MCF 10A (cell line): ENCODE measurements around the gene PLAAT4. TPM values are rescaled to one million over a fixed set of nuclear protein-coding genes. Genes with fewer than 3 reads are reported as not detected.
A peak's percentile ranks its signal among the peaks of the same experiment; 100 is the strongest.

Experiments
- BruUV-seq: library from RNA; stranded (reverse); fragments of 400-500 nt; replicated peaks from 2 replicates; lab custom pipeline; 2021; lab: Mats Ljungman, UMichigan
- CTCF ChIA-PET: fragments of 300-600 bp; sonication (Branson Sonifier 250); formaldehyde crosslinking; extraction: SDS; loops from one replicate; lab custom pipeline; 2021; ENCODE audit warnings: antibody characterized with exemption, inconsistent platforms; lab: Yijun Ruan, JAX
- POLR2A ChIA-PET: fragments of 300-600, 350-650 bp; sonication (Branson Sonifier 250); formaldehyde crosslinking; extraction: SDS; loops from one replicate; lab custom pipeline; 2020; ENCODE audit warnings: antibody characterized with exemption, inconsistent platforms; lab: Yijun Ruan, JAX
- DNase-seq: peaks from one replicate; pipeline ENCODE4 v3.0.0-alpha.2; 2018; ENCODE audit not compliant: unreplicated experiment
- H3K27ac Mint-ChIP-seq: one replicate; pipeline ENCODE4 v1.8.0; 2022; ENCODE audit warnings: mild to moderate bottlenecking, low read depth, mixed read lengths; ENCODE audit not compliant: unreplicated experiment
- H3K27me3 Mint-ChIP-seq: one replicate; pipeline ENCODE4 v1.8.0; 2022; ENCODE audit warnings: mixed read lengths; ENCODE audit not compliant: insufficient read depth, unreplicated experiment
- H3K36me3 Mint-ChIP-seq: one replicate; pipeline ENCODE4 v1.8.0; 2022; ENCODE audit warnings: mild to moderate bottlenecking, moderate library complexity, mixed read lengths; ENCODE audit not compliant: insufficient read depth, unreplicated experiment
- H3K4me1 Mint-ChIP-seq: one replicate; pipeline ENCODE4 v1.8.0; 2022; ENCODE audit warnings: mixed read lengths; ENCODE audit not compliant: insufficient read depth, unreplicated experiment
- H3K4me3 Mint-ChIP-seq: one replicate; pipeline ENCODE4 v1.8.0; 2022; ENCODE audit warnings: mild to moderate bottlenecking, moderate library complexity, mixed read lengths; ENCODE audit not compliant: unreplicated experiment
- H3K9me3 Mint-ChIP-seq: one replicate; pipeline ENCODE4 v1.8.0; 2022; ENCODE audit warnings: mixed read lengths; ENCODE audit not compliant: unreplicated experiment
- CTCF ChIP-seq: fragments of 200-600 bp; IDR thresholded peaks from one replicate; pipeline ENCODE4 v1.8.0; 2022; ENCODE audit warnings: antibody characterized with exemption, mild to moderate bottlenecking; ENCODE audit not compliant: unreplicated experiment
- intact Hi-C: fragments of 100-400 bp; cut with micrococcal nuclease; formaldehyde crosslinking; loops from 2 replicates; pipeline ENCODE4 v1.14.1; 2022
- total RNA-seq: library from RNA; stranded (reverse); gene quantifications from 2 replicates; pipeline ENCODE4 v1.2.3, GENCODE V29; 2022

Gene PLAAT4
- total RNA-seq, 1 experiment from 2014 or later: 0.96 TPM

- H3K27me3 Mint-ChIP-seq: no peaks in the 10 kb centered on the region
- H3K4me1 Mint-ChIP-seq: peaks cover 36% of the 10 kb centered on the region
- TF ChIP-seq CTCF: no peak
- intact Hi-C loops: no loop called here
- peak overlapping the region; percentile 83 for H3K27ac Mint-ChIP-seq
- H3K4me3 Mint-ChIP-seq: peak overlapping the region; percentile 59
- BruUV-seq: no TSS peak
- ChIA-PET CTCF (interaction anchor here (0.6 to 2.1 kb wide), 6 partner anchors 22 to 324 kb away, joined by 3 to 5 read pairs (median 3); no protein-coding TSS in a partner anchor), POLR2A (interaction anchor here (0.9 to 1.3 kb wide), 2 partner anchors 13 to 58 kb away, joined by 3 read pairs; no protein-coding TSS in a partner anchor)
- no peaks in the 10 kb centered on the region for H3K9me3 Mint-ChIP-seq
- DNase-seq: peak; percentile 74
- H3K36me3 Mint-ChIP-seq: peaks cover 6% of the 10 kb centered on the region
Observed at GRCh38 chr11:63560506-63561180, 24.0 kb downstream of the PLAAT4 start.

- H3K4me3 Mint-ChIP-seq: no peak within 1 kb of the TSS
Observed at GRCh38 chr11:63563201-63564055, 26.8 kb downstream of the PLAAT4 start, which contains the start of gene PLAAT2. Gene PLAAT2 (minus strand): TSS chr11:63563379. CDS start chr11:63563324, 55 bp downstream.

GRCh38 chr11:63564056-63564774 lies 27.6 kb downstream of the PLAAT4 start:
- Mint-ChIP-seq H3K4me3 (peak overlapping the region; percentile 27), H3K9me3 (no peaks in the 10 kb centered on the region), H3K27me3 (no peaks in the 10 kb centered on the region), H3K27ac (peak overlapping the region; percentile 98), H3K4me1 (peaks cover 60% of the 10 kb centered on the region), H3K36me3 (peaks cover 6% of the 10 kb centered on the region)
- BruUV-seq: no TSS peak
- no peak for DNase-seq
- ChIA-PET POLR2A (interaction anchor here (1.0 to 4.2 kb wide), 7 partner anchors 10 to 117 kb away, joined by 3 to 23 read pairs (median 3); partner anchors contain the start of genes ATL3, PLAAT4 and RTN3), CTCF (interaction anchor here (5.7 kb wide), 1 partner anchor 86 kb away, joined by 30 read pairs; no protein-coding TSS in a partner anchor)
- intact Hi-C loops: no loop called here
- TF ChIP-seq CTCF: no peak

More at GRCh38 chr11:63563201-63564055, 26.8 kb downstream of the PLAAT4 start, which contains the start of gene PLAAT2:
- intact Hi-C loops: no loop called here
- H3K27ac Mint-ChIP-seq: peak within 1 kb of the TSS; percentile 80
- no peak for TF ChIP-seq CTCF
- H3K9me3 Mint-ChIP-seq: no peaks in the 10 kb centered on the region
- CTCF ChIA-PET: interaction anchor here (0.6 to 5.7 kb wide), 2 partner anchors 60 to 85 kb away, joined by 4 to 30 read pairs; no protein-coding TSS in a partner anchor
- POLR2A ChIA-PET: interaction anchor here (0.8 to 1.9 kb wide), 4 partner anchors 12 to 119 kb away, joined by 3 to 7 read pairs (median 3); partner anchors contain the start of gene PLAAT4
- H3K36me3 Mint-ChIP-seq: peaks cover 6% of the 10 kb centered on the region
- no peaks in the 10 kb centered on the region for H3K27me3 Mint-ChIP-seq
- H3K4me1 Mint-ChIP-seq: peaks cover 60% of the 10 kb centered on the region
- no TSS peak for BruUV-seq
- no peak for DNase-seq
